ENCODE results near the gene PPAN.

DNA sequence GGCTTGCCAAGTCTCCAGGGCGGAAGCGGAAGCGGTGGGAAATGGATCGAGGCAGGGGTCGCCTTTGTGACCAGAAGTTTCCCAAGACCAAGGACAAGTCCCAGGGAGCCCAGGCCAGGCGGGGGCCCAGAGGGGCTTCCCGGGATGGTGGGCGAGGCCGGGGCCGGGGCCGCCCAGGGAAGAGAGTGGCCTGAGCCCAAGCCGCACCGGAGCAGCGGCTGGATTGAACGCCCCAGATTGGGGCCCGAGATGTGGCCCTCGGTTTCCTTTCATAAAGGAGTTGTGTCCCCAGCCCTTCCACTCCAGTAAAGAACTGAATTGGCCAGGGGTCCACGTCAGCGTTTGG is 4.8 kb downstream of the PPAN start:
- TF ChIP-seq EZH2phosphoT487 (IDR thresholded peaks at IDR 0.05; ENCODE audit: borderline replicate concordance, low read length): no peak
- TF ChIP-seq, protein P1, sequence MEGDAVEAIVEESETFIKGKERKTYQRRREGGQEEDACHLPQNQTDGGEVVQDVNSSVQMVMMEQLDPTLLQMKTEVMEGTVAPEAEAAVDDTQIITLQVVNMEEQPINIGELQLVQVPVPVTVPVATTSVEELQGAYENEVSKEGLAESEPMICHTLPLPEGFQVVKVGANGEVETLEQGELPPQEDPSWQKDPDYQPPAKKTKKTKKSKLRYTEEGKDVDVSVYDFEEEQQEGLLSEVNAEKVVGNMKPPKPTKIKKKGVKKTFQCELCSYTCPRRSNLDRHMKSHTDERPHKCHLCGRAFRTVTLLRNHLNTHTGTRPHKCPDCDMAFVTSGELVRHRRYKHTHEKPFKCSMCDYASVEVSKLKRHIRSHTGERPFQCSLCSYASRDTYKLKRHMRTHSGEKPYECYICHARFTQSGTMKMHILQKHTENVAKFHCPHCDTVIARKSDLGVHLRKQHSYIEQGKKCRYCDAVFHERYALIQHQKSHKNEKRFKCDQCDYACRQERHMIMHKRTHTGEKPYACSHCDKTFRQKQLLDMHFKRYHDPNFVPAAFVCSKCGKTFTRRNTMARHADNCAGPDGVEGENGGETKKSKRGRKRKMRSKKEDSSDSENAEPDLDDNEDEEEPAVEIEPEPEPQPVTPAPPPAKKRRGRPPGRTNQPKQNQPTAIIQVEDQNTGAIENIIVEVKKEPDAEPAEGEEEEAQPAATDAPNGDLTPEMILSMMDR (IDR thresholded peaks at IDR 0.05; ENCODE audit: low read depth, low read length, poor library complexity, severe bottlenecking): no peak
